ENCODE data around the gene PLCL2. TPM values are rescaled to one million over a fixed set of nuclear protein-coding genes. Genes with fewer than 3 reads are reported as not detected.

PLCL2 gene
- polyA plus RNA-seq, 2 of the 4 experiments (the other 2 are of a cell fraction) = 2.1 to 3.0 TPM

DNA sequence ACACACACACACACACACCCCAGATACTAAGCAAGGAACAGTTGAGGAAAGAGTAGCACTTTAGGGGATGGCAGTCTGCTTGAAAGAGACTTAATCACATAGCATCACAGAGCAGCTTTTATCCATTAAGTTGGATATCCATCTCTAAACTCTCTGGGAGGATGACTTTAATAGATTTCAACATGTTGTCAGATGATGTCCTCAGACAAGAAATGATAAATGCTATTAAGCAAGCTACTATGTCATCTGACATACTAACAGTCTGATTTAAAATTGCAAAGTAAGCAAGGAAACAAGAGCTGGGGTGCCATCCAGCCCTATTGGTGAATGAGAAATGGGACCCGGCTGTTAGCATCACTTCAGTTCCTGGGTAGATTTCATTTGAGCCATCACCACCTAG is 136.9 kb downstream of the PLCL2 start:
- DNase-seq (ENCODE audit: low read depth in 1 of 2, low spot score in 1 of 2) (no peak), FAIRE-seq (no peak), ATAC-seq (no peak)
- ChIA-PET CTCF (interaction anchor here (0.9 to 2.8 kb wide), 2 partner anchors 10 to 15 kb away, joined by 3 to 17 read pairs; no protein-coding TSS in a partner anchor), POLR2A (no interaction called here)
- TF ChIP-seq MAFK (IDR thresholded peaks at IDR 0.05; ENCODE audit: partially characterized antibody) (peak; percentile 31), NPAS2 (CRISPR knock-in tag; IDR thresholded peaks at IDR 0.05; ENCODE audit: borderline replicate concordance) (no peak), HEYL (CRISPR knock-in tag; IDR thresholded peaks at IDR 0.05) (no peak), ZNF302 (CRISPR knock-in tag; IDR thresholded peaks at IDR 0.05) (no peak)
- no peak overlapping the region for H3K4me2 ChIP-seq
- H3K9me3 ChIP-seq = no peaks in the 10 kb centered on the region
- H3K27ac ChIP-seq = no peak overlapping the region
- no peak overlapping the region for H3K4me3 ChIP-seq
- 100% methylated on average over 1 of the region's 1 CpG for WGBS (ENCODE audit: missing lambda C conversion rate)
- H3K4me1 ChIP-seq = no peaks in the 10 kb centered on the region

DNA sequence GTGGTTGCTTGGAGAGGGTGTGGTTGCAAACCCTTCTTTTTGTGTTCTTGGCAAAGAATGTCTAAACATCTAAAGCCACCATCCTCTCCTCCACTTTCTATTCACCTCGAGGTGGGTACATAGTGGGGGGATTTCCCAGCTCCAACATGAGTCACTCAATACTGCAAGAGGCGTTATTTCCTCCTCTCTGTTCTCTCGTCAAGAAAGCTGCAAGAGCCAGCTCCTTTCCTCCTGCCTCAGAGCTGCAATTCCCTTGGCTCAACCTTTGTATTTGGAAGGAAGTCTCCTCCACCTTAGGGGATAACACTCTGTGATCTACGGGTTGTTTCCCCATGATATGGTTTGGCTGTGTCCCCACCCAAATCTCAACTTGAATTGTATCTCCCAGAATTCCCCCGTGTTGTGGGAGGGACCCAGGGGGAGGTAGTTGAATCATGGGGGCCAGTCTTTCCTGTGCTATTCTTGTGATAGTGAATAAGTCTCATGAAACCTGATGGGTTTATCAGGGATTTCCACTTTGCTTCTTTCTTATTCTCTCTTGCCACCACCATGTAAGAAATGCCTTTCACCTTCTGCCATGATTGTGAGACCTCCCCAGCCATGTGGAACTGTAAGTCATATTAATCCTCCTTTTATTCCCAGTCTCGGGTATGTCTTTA is 138.4 kb downstream of the PLCL2 start:
- no peaks in the 10 kb centered on the region for H3K9me3 ChIP-seq
- no peaks in the 10 kb centered on the region for H3K4me1 ChIP-seq
- 38% methylated on average over 6 of the region's 6 CpGs for WGBS (ENCODE audit: missing lambda C conversion rate)
- no peak for FAIRE-seq
- ATAC-seq = no peak
- no peak for DNase-seq (ENCODE audit: low read depth in 1 of 2, low spot score in 1 of 2)
- POLR2A ChIA-PET = no interaction called here
- H3K4me2 ChIP-seq = no peak overlapping the region
- H3K4me3 ChIP-seq = no peak overlapping the region
- H3K27ac ChIP-seq = no peak overlapping the region
- TF ChIP-seq FOSL2 (IDR thresholded peaks at IDR 0.05) (no peak), FOSL2 (CRISPR knock-in tag; IDR thresholded peaks at IDR 0.05) (0 out of 2 replicates have a peak, but pooled peaks have one; percentile 9), FOSB (CRISPR knock-in tag; IDR thresholded peaks at IDR 0.05) (no peak)
- TF ChIP-seq, protein P1, sequence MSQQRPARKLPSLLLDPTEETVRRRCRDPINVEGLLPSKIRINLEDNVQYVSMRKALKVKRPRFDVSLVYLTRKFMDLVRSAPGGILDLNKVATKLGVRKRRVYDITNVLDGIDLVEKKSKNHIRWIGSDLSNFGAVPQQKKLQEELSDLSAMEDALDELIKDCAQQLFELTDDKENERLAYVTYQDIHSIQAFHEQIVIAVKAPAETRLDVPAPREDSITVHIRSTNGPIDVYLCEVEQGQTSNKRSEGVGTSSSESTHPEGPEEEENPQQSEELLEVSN (IDR thresholded peaks at IDR 0.05; ENCODE audit: borderline replicate concordance, low read depth) = no peak
- CTCF ChIA-PET = interaction anchor here (2.8 kb wide), 1 partner anchor 9 kb away, joined by 17 read pairs; no protein-coding TSS in a partner anchor

DNA sequence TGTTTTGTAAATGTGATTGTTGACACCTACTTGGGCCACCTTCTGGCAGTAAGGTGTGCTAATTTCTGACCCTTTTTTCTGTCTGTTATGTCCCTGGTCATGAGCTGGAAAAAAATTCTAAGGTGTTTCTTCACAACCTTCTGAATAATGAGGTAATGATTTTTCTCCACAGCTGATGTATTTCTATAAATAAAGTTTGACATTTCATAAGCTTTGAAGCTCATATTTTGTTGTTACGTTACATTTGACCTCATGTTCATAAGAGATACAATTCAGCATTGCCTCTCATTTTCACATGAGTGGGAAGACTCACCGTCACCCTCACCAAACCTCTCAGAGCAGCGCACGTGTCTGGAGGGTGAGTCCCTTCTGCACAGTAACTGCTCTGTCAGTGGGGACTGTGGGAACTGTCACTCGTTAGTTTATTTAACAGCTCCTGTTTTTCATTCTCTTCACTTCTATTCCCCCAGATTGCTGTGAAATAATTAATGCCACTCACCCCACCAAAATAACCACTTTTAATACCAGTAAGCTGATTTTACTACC is 140.9 kb downstream of the PLCL2 start:
- Histone ChIP-seq H3K9me3 (no peaks in the 10 kb centered on the region), H3K4me1 (no peaks in the 10 kb centered on the region), H3K4me3 (no peak overlapping the region), H3K27ac (no peak overlapping the region), H3K4me2 (no peak overlapping the region)
- 95% methylated on average over 5 of the region's 5 CpGs for WGBS (ENCODE audit: missing lambda C conversion rate)
- DNase-seq (ENCODE audit: low read depth in 1 of 2, low spot score in 1 of 2) (no peak), ATAC-seq (no peak), FAIRE-seq (no peak)
- ChIA-PET CTCF (interaction anchor here (1.2 to 1.8 kb wide), 3 partner anchors 10 to 424 kb away, joined by 3 to 5 read pairs (median 5); no protein-coding TSS in a partner anchor), POLR2A (no interaction called here)
- TF ChIP-seq MAZ (IDR thresholded peaks at IDR 0.05; ENCODE audit: borderline replicate concordance, low read depth, low read length) = no peak
- no peak for TF ChIP-seq PHF8 (IDR thresholded peaks at IDR 0.05; ENCODE audit: borderline replicate concordance, low read depth)
- TF ChIP-seq RCOR1 (IDR thresholded peaks at IDR 0.05; ENCODE audit: low read depth, low read length) = no peak
- TF ChIP-seq ZFP36 (IDR thresholded peaks at IDR 0.05; ENCODE audit: borderline replicate concordance, partially characterized antibody) = no peak
- no peak for TF ChIP-seq MAFK (IDR thresholded peaks at IDR 0.05; ENCODE audit: partially characterized antibody)
- no peak for TF ChIP-seq CHD2 (IDR thresholded peaks at IDR 0.05; ENCODE audit: low read length, partially characterized antibody)
- TF ChIP-seq EHMT2 (IDR thresholded peaks at IDR 0.05; ENCODE audit: low read depth) = no peak

DNA sequence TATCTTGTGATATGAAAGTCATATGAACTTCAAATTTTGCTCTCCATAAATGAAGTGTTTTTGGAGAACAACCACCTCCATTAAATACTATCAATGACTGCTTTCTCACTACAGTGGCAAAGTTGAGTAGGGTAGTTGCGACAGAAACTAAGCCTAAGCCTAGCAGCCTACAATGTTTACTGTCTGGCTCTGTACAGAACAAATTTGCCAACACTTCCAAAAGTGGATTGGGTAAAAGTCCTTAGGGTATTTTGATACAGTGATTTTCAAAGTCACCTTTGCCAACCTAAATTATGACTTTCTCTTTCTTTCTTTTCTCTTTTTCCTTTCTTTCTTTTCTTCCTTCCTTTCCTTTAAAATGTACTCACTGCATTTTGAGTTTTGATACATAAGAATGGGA is 142.6 kb downstream of the PLCL2 start:
- no peak for FAIRE-seq

More for the DNA sequence above, 142.6 kb downstream of the PLCL2 start:
- no peaks in the 10 kb centered on the region for H3K4me1 ChIP-seq
- no peak overlapping the region for H3K4me3 ChIP-seq
- TF ChIP-seq JUNB (IDR thresholded peaks at IDR 0.05) (no peak), SMC3 (IDR thresholded peaks at IDR 0.05) (no peak), FOSL2 (IDR thresholded peaks at IDR 0.05) (no peak), FOSL2 (CRISPR knock-in tag; IDR thresholded peaks at IDR 0.05) (no peak), FOSB (CRISPR knock-in tag; IDR thresholded peaks at IDR 0.05) (no peak), EP300 (IDR thresholded peaks at IDR 0.05) (no peak), MYC (IDR thresholded peaks at IDR 0.05; ENCODE audit: borderline replicate concordance, low read length) (no peak), RAD21 (conservative IDR thresholded peaks at IDR 0.05 in 1 of 2, IDR thresholded peaks at IDR 0.05 in 1 of 2) (no peak), BHLHE40 (IDR thresholded peaks at IDR 0.05; ENCODE audit: low read depth, low read length) (no peak), ESRRA (IDR thresholded peaks at IDR 0.05; ENCODE audit: borderline replicate concordance, low read length) (no peak), ZNF302 (CRISPR knock-in tag; IDR thresholded peaks at IDR 0.05) (no peak), ZC3H11A (IDR thresholded peaks at IDR 0.05) (no peak), TFCP2L1 (CRISPR knock-in tag; IDR thresholded peaks at IDR 0.05) (no peak), RNF2 (IDR thresholded peaks at IDR 0.05; ENCODE audit: borderline replicate concordance, low read depth) (no peak)
- TF ChIP-seq, protein P2, sequence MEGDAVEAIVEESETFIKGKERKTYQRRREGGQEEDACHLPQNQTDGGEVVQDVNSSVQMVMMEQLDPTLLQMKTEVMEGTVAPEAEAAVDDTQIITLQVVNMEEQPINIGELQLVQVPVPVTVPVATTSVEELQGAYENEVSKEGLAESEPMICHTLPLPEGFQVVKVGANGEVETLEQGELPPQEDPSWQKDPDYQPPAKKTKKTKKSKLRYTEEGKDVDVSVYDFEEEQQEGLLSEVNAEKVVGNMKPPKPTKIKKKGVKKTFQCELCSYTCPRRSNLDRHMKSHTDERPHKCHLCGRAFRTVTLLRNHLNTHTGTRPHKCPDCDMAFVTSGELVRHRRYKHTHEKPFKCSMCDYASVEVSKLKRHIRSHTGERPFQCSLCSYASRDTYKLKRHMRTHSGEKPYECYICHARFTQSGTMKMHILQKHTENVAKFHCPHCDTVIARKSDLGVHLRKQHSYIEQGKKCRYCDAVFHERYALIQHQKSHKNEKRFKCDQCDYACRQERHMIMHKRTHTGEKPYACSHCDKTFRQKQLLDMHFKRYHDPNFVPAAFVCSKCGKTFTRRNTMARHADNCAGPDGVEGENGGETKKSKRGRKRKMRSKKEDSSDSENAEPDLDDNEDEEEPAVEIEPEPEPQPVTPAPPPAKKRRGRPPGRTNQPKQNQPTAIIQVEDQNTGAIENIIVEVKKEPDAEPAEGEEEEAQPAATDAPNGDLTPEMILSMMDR (IDR thresholded peaks at IDR 0.05) = no peak
- TF ChIP-seq, protein P1 (IDR thresholded peaks at IDR 0.05; ENCODE audit: borderline replicate concordance, low read depth) = no peak
- ATAC-seq = no peak
- no peak for DNase-seq (ENCODE audit: low read depth in 1 of 2, low spot score in 1 of 2)
- no peak overlapping the region for H3K4me2 ChIP-seq
- H3K9me3 ChIP-seq = no peaks in the 10 kb centered on the region
- POLR2A ChIA-PET = no interaction called here
- CTCF ChIA-PET = interaction anchor here (1.8 kb wide), 1 partner anchor 8 kb away, joined by 5 read pairs; no protein-coding TSS in a partner anchor
- WGBS (ENCODE audit: missing lambda C conversion rate) = 89% methylated on average over 1 of the region's 1 CpG
- H3K27ac ChIP-seq = no peak overlapping the region
